Stimulated activated naive CD8-positive, alpha-beta T cell treated with anti-CD3 and anti-CD28 coated beads, Interleukin-15, Interleukin-2, amounts not matched to agents 100 ng/mL and 50 ng/mL, for 24 hours (primary cell): ENCODE results near the gene CAMTA1.

Experiments used
- H3K27ac Mint-ChIP-seq: one replicate; pipeline ENCODE4 v1.8.0; 2021; ENCODE audit warnings: mild to moderate bottlenecking, mixed read lengths
- H3K27me3 Mint-ChIP-seq: one replicate; pipeline ENCODE4 v1.8.0; 2021; ENCODE audit warnings: mixed read lengths
- H3K36me3 Mint-ChIP-seq: one replicate; pipeline ENCODE4 v1.8.0; 2021; ENCODE audit warnings: low read depth, mixed read lengths
- H3K4me1 Mint-ChIP-seq: one replicate; pipeline ENCODE4 v1.8.0; 2021; ENCODE audit warnings: low read depth, mixed read lengths
- H3K4me3 Mint-ChIP-seq: one replicate; pipeline ENCODE4 v1.8.0; 2021; ENCODE audit warnings: mild to moderate bottlenecking, mixed read lengths
- H3K9me3 Mint-ChIP-seq: one replicate; pipeline ENCODE4 v1.8.0; 2021; ENCODE audit warnings: mixed read lengths

Gene CAMTA1

DNA sequence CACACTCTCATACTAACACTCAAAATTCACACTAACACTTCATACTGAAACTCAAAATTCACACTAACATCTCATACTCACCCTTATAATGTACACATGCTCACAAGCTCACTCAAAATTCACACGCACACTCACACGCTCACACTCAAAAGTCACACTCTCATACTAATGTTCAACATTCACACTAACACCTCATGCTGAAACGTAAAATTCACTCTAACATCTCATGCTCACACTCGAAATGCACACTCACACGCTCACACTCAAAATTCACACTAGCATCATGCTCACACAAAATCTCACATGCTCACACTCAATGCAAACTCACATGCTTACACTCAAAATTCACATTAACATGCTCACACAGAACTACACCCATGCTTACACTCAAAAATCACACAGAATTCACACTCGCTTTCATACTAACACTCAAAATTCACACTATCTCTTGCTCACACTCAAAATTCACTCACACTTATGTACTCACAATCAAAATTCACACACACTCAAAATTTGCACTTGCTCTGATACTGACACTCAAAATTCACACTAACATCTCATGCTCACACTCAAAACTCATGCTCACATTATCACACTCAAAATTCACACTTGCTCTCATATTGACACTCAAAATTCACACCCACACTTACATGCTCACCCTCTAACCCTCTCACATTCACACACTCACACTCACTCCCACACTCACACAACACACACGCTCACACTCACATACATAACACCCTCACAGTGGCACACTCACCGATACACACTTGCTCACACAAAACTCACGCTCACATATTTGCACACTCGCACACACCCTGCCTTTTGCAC, 721.4 kb downstream of the CAMTA1 start:
- H3K27ac Mint-ChIP-seq, result no peak overlapping the region
- H3K27me3 Mint-ChIP-seq, result no peaks in the 10 kb centered on the region
- H3K4me1 Mint-ChIP-seq, result no peaks in the 10 kb centered on the region
- no peaks in the 10 kb centered on the region for H3K36me3 Mint-ChIP-seq
- no peaks in the 10 kb centered on the region for H3K9me3 Mint-ChIP-seq
- no peak overlapping the region for H3K4me3 Mint-ChIP-seq

- Mint-ChIP-seq H3K27me3 (peaks cover 4% of the 10 kb centered on the region), H3K4me3 (no peak overlapping the region), H3K27ac (no peak overlapping the region), H3K9me3 (no peaks in the 10 kb centered on the region), H3K4me1 (no peaks in the 10 kb centered on the region), H3K36me3 (no peaks in the 10 kb centered on the region)
Measured at GRCh38 chr1:7507285-7508019, 722.2 kb downstream of the CAMTA1 start.

GRCh38 chr1:7508052-7508933, 723.0 kb downstream of the CAMTA1 start:
- Mint-ChIP-seq H3K27me3 (peaks cover 4% of the 10 kb centered on the region), H3K36me3 (no peaks in the 10 kb centered on the region), H3K9me3 (no peaks in the 10 kb centered on the region), H3K27ac (no peak overlapping the region), H3K4me3 (no peak overlapping the region), H3K4me1 (no peaks in the 10 kb centered on the region)

DNA sequence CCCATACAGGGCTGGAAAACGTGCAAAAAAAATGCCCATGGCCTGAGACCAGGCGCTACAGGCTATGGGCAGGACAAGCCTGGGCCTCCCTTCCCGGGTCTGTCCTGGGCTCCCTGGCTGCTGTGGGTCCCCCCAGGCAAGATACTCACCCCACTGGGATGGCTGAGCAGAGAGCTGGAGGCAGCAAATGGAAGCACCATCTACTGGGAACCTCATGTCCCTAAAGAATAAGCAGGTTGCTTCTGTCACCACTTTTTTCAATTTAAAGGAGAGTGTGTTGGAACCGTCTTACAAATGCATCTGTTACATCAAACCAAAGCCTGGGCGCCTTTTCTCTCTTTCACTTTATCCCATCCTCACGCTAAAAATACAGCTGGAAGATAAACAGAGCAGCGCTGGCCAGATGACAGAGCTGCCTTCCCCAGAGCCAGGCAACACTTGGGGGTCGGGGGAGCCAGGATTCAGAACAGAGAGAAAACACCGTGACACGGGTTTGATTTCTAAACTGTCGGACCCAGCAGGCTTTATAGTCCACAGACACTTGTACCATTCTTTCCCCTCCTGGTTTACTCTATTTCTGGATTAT, 723.8 kb downstream of the CAMTA1 start:
- H3K4me1 Mint-ChIP-seq, result no peaks in the 10 kb centered on the region
- H3K27ac Mint-ChIP-seq, result no peak overlapping the region
- H3K27me3 Mint-ChIP-seq, result peaks cover 4% of the 10 kb centered on the region
- no peak overlapping the region for H3K4me3 Mint-ChIP-seq
- H3K36me3 Mint-ChIP-seq, result no peaks in the 10 kb centered on the region
- H3K9me3 Mint-ChIP-seq, result no peaks in the 10 kb centered on the region

DNA sequence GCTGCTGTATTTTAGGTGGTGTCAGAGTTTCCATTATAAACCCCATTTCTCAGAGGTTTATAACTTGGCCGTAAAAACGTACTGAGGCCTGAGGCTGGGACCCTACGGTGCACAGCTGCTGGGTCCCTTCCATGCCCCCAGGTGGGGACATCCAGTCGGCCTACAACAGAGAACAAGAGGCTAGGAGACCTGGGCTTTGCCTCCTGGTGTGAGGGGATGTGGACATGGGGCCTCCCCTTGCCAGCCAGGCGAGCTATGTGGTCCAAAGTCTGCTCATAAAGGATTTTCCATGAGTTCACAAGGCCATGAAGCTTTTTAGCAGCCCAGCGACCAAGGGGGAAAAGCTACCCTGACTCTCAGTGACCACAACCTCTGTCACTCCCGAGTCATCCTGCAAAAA, 724.3 kb downstream of the CAMTA1 start:
- H3K27me3 Mint-ChIP-seq, result peaks cover 4% of the 10 kb centered on the region

DNA sequence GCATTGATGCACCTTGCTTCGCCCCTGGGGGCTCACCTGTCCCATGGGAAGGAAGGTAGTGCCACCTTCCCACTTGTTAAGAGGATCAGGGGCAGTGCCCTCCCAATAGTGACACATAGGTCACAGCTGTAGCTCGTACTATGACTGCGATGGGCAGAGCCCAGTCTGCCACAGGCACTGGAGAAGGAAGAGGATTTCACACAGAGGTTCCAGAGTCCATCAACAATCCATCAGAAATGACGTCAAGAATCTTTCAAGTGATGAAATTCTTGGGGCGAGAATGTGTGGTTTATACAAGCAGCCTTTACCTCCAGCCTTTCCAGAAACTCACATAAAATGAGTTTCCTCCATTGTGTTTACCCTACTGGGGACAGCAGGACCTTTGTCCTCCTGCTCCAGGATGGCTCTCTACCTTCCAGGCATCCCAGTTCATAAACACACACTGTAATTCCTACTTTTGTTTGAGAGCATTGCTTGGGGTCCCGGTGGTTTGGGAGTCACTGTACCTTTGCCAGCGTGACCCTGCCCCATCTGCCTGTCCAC, 725.2 kb downstream of the CAMTA1 start:
- no peaks in the 10 kb centered on the region for H3K9me3 Mint-ChIP-seq
- H3K4me3 Mint-ChIP-seq, result no peak overlapping the region
- H3K36me3 Mint-ChIP-seq, result no peaks in the 10 kb centered on the region
- H3K4me1 Mint-ChIP-seq, result no peaks in the 10 kb centered on the region
- H3K27me3 Mint-ChIP-seq, result peaks cover 4% of the 10 kb centered on the region
- no peak overlapping the region for H3K27ac Mint-ChIP-seq

More for the DNA sequence above, 724.3 kb downstream of the CAMTA1 start:
- H3K4me3 Mint-ChIP-seq, result no peak overlapping the region
- H3K36me3 Mint-ChIP-seq, result no peaks in the 10 kb centered on the region
- no peaks in the 10 kb centered on the region for H3K4me1 Mint-ChIP-seq
- no peaks in the 10 kb centered on the region for H3K9me3 Mint-ChIP-seq
- H3K27ac Mint-ChIP-seq, result no peak overlapping the region

DNA sequence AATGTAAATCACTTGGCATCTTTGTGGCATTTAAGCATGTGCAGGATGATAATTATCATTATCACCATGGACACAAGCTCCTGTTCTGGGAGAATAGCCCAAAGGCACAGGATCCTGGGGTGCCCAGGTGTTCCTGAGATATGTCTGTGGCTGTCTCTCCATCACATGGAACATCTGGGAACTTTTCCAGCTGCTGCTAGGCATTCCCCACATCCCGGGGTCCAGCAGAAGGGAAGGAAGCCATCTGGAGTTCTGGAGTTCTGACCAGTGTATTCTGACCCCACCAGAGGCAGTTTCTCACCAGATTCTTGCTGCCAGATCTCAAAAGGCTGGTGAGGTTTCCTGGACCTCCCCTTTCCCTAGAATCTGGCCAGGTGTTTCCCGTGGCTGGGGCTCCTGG, 726.1 kb downstream of the CAMTA1 start:
- no peak overlapping the region for H3K4me3 Mint-ChIP-seq
- no peaks in the 10 kb centered on the region for H3K4me1 Mint-ChIP-seq
- H3K9me3 Mint-ChIP-seq, result no peaks in the 10 kb centered on the region
- peaks cover 4% of the 10 kb centered on the region for H3K27me3 Mint-ChIP-seq
- H3K27ac Mint-ChIP-seq, result no peak overlapping the region
- no peaks in the 10 kb centered on the region for H3K36me3 Mint-ChIP-seq

- no peaks in the 10 kb centered on the region for H3K9me3 Mint-ChIP-seq
Measured at GRCh38 chr1:7513081-7513480, 727.8 kb downstream of the CAMTA1 start.

GRCh38 chr1:7515175-7515574, 729.9 kb downstream of the CAMTA1 start:
- Mint-ChIP-seq H3K36me3 (no peaks in the 10 kb centered on the region), H3K4me3 (no peak overlapping the region), H3K27me3 (peaks cover 4% of the 10 kb centered on the region), H3K9me3 (no peaks in the 10 kb centered on the region), H3K4me1 (no peaks in the 10 kb centered on the region), H3K27ac (no peak overlapping the region)

More at GRCh38 chr1:7513081-7513480, 727.8 kb downstream of the CAMTA1 start:
- Mint-ChIP-seq H3K4me1 (no peaks in the 10 kb centered on the region), H3K4me3 (no peak overlapping the region), H3K27me3 (peaks cover 4% of the 10 kb centered on the region), H3K36me3 (no peaks in the 10 kb centered on the region), H3K27ac (no peak overlapping the region)

DNA sequence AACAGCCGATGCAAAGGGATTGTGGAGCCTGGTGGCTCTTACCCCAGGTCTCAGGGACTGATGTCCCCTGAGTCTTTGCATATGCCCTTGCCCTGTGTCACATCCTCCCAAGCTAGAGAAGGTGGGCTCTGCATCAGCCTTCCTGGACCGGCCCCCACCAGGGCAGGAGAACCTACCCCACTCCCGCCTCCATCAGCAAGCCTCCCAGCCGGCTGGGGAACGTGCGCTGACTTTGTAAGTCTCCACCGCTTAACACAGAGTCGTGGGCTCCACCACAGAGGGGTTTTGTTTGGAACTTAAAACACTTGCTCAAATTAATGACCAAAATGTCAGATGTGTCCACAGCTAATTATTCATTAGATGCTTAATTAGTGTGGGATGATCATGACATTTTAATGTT, 730.6 kb downstream of the CAMTA1 start:
- H3K4me1 Mint-ChIP-seq, result no peaks in the 10 kb centered on the region
- peaks cover 4% of the 10 kb centered on the region for H3K27me3 Mint-ChIP-seq
- H3K36me3 Mint-ChIP-seq, result no peaks in the 10 kb centered on the region
- no peak overlapping the region for H3K4me3 Mint-ChIP-seq
- no peak overlapping the region for H3K27ac Mint-ChIP-seq
- no peaks in the 10 kb centered on the region for H3K9me3 Mint-ChIP-seq

DNA sequence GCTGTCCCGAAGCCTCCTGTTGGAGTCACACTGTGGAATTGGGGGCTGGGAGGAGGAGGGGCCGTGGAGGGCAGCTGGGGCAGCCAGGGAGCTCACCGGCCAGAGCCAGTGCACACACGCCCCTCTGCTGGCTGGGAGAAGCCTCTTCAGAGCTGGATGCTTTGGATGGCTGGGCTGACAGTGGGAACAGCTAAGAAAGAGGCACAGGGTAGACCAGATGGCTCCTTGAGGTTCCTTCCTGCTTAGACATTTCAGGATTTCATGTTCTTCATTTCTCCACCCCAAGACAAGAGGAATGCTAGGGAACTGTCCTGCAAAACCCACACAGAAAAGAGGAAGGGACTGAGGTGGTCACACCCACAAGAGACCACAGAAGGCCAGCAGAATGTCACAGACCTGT, 731.1 kb downstream of the CAMTA1 start:
- Mint-ChIP-seq H3K4me1 (no peaks in the 10 kb centered on the region), H3K36me3 (no peaks in the 10 kb centered on the region), H3K4me3 (no peak overlapping the region), H3K27me3 (peaks cover 4% of the 10 kb centered on the region), H3K27ac (no peak overlapping the region), H3K9me3 (no peaks in the 10 kb centered on the region)

DNA sequence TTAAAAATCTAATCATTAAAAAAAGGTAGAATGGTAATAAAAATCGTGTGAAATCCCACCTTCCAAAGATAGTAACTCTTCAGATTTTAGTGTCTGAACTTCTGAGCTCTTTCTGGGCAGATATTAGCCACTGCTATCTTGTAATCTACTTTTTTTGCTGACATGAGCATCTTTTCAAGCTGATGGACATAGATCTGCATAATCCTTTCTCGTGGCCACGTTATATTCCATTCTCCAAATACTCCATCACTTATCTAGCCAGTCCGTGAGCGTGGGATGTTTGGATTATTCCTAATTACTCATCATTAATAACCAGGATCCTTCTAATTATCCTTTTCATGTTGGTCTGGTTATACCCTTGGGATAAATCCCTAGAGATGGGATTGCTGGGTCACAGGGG, 731.7 kb downstream of the CAMTA1 start:
- no peaks in the 10 kb centered on the region for H3K4me1 Mint-ChIP-seq
- no peaks in the 10 kb centered on the region for H3K36me3 Mint-ChIP-seq
- no peak overlapping the region for H3K27ac Mint-ChIP-seq

DNA sequence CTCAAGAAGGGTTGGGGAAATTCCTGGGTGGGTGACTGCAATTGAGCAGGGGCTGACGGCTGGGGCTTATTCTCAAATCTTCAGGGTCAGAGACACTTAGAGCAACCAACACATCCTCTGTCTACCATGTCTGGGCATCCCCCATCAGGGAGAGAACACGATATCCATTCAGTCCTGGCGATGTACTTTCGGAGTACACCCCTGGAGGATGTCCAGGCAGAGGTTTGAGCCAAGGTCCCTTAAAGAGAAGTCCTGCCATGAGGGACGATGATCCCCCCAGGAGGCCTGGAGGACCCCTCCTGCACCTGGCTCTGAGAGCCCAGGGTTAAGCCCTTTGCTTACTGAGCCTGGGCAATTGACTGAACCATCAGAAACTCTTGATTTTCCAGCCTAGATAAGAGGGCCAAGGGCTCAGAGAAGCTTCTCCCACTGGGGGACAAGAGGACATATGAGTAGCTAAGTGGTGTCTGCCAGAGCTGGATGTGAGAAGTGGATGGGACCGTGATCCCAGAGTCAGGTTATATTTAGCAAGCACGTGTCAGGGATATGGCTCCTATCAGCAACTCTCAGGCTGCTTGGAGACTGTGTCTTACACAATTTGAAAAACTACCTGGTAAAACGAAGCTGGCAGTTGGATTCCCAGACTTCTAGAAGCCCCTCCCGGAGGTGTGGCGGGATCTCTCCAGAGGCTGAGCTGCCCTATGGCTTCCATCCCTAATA, 732.5 kb downstream of the CAMTA1 start:
- no peaks in the 10 kb centered on the region for H3K4me1 Mint-ChIP-seq
- H3K27me3 Mint-ChIP-seq, result no peaks in the 10 kb centered on the region
- no peaks in the 10 kb centered on the region for H3K36me3 Mint-ChIP-seq
- no peak overlapping the region for H3K27ac Mint-ChIP-seq
- no peak overlapping the region for H3K4me3 Mint-ChIP-seq
- H3K9me3 Mint-ChIP-seq, result no peaks in the 10 kb centered on the region

More for the DNA sequence above, 731.7 kb downstream of the CAMTA1 start:
- H3K4me3 Mint-ChIP-seq, result no peak overlapping the region
- H3K27me3 Mint-ChIP-seq, result peaks cover 4% of the 10 kb centered on the region
- no peaks in the 10 kb centered on the region for H3K9me3 Mint-ChIP-seq

DNA sequence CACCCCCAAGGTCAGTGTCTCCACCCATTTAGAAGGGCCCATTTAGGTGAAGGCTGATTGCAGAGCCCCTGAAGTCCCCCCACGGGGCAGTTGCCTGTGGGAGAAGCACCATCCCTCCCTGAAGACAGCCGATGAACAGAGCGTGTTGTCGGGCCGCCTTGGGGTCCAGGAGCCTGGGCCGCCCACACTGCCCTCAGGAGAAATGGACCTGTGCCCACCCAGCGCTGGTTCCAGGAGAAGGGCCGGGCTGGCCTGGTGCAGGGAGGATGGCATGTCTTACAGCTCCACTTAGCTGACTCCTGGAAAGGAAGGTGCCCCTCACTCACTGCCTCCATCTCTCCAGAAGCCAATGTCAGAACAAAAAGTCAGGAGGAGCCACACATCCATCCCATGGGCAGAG, 733.2 kb downstream of the CAMTA1 start:
- Mint-ChIP-seq H3K36me3 (no peaks in the 10 kb centered on the region), H3K4me3 (no peak overlapping the region), H3K9me3 (no peaks in the 10 kb centered on the region), H3K4me1 (no peaks in the 10 kb centered on the region), H3K27me3 (peaks cover 4% of the 10 kb centered on the region), H3K27ac (no peak overlapping the region)
